DOHH2 (cell line): ENCODE results near the gene FAM241B.

Experiments
- EZH2phosphoT487 ChIP-seq: fragments of 200-600 bp; sonication (generic); IDR thresholded peaks from 2 replicates; pipeline ENCODE4 v1.6.1; 2017; ENCODE audit warnings: borderline replicate concordance, mild to moderate bottlenecking, antibody characterized with exemption, low read length, moderate library complexity, mixed read lengths
- TF ChIP-seq, protein P1 (sequence below): fragments of 200-600 bp; sonication (generic); IDR thresholded peaks from one replicate; pipeline ENCODE4 v1.5.1; 2014; ENCODE audit warnings: antibody characterized with exemption, mild to moderate bottlenecking, low read depth, low read length; ENCODE audit not compliant: poor library complexity, severe bottlenecking

DNA sequence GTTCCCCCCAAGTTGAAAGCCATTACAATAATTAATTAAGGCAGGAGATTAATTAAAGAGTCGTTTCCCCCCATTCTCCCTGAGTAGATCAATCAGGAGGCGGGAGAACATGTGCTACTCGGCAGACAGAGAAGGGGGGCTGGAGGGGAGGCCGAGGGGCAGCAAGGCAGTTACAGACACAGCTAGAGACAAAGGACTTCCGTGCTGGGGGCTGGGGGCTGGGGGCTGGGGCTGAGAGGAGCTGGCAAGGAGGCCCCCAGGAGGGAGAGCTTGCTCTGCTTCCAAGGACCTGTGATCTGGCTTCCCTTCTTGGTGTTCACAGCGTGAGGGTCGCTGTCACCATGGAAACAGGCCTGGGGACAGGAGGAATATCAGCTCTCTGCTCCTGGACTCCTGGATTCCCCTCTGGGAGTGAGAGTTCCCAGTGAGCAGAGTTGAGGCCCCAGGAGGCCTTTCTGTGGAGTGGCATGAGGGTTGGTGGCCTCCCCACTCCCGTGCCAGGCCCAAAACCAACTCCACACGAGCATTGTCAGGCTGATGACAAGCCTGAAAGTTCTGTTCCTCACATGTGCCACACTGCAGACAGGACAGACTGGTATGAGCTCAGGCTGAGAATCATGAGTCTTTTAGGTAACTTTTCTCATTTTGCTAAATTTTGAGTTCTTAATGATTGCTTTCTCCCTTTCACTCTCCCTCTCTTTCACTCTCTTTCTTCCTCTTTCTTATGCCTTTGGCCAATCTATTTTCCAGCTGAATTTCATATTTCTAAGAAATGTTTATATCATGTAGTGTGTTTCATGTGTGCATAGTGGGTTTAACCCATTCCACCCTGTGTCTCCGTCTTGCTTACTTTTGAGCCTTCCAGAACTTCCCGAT, 16.4 kb downstream of the FAM241B start:
- TF ChIP-seq, protein P1, sequence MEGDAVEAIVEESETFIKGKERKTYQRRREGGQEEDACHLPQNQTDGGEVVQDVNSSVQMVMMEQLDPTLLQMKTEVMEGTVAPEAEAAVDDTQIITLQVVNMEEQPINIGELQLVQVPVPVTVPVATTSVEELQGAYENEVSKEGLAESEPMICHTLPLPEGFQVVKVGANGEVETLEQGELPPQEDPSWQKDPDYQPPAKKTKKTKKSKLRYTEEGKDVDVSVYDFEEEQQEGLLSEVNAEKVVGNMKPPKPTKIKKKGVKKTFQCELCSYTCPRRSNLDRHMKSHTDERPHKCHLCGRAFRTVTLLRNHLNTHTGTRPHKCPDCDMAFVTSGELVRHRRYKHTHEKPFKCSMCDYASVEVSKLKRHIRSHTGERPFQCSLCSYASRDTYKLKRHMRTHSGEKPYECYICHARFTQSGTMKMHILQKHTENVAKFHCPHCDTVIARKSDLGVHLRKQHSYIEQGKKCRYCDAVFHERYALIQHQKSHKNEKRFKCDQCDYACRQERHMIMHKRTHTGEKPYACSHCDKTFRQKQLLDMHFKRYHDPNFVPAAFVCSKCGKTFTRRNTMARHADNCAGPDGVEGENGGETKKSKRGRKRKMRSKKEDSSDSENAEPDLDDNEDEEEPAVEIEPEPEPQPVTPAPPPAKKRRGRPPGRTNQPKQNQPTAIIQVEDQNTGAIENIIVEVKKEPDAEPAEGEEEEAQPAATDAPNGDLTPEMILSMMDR, result no peak
- no peak for TF ChIP-seq EZH2phosphoT487
